HG03196 (cell line): Measurements from ENCODE around the gene ST6GALNAC5.

ENCODE experiments used
- ATAC-seq: cut with Tn5 transposase; IDR thresholded peaks from one replicate; pipeline ENCODE4 v1.9.1; 2021; ENCODE audit not compliant: unreplicated experiment

The ST6GALNAC5 gene

DNA sequence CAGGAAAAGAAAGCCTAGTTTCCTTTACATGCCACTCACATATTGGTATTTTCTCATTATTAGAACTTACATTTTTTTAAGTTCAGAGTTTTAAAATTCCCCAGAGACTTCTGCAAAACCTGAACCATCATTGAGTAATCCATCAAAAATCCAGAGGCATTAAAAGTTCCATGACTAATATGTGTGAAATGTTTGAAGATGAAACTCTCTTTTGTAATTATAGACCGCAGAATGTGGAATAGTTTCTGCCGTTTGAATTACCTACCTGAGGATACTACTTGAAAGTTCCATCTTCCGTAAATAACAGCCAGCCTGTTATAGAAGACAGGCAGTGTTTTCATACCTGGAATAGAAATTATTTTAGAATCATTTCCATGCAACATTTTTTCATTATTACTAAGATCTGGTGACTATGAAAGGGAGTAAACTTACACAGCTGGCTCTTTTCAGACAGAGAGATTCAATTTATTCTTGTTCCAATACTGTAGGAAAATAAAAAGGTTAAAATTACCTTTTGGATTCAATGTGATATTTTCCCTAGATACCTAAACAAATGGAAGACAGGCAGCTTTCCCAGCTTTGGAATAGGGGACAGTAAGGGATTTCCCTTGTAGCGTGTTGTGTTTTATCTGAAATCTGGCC is 131.4 kb downstream of the ST6GALNAC5 start:
- no peak for ATAC-seq

DNA sequence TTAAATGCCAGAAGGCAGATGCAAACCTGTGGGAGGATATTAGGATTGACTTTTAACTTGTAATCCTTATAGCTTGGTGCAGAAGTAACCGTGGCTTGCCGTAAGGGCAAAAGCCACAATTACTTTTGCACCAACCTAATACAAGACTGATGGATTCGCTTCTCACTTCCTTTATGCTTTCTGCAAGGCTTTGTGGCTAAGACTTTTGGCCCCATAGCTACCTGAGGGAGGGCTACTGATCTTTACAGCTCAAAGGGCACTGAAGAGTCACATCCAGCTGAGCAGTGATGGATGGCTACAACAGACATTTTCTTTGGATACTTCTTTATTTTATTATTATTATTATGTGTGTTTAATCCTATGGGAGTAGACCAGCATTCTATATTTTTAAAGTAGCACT is 140.4 kb downstream of the ST6GALNAC5 start:
- no peak for ATAC-seq

DNA sequence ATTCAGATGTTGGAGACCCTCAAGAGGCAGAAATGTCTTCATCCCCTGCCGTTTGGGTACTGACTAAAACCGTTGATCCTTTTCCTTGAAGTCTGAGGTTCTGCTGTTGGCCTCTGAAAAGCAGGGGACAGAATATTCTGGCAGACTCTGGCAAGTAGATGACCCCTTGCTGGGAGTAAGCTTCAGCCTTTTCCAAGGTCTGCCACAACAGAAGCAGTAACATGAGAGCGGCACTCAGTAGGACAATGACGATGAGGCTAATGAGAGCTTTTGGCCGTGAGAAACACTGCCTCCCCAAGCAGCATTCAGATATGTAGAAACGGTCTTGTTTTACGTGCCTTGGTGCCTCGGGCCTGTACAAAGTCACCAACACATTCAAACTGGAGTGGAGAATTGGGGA is 143.7 kb downstream of the ST6GALNAC5 start:
- no peak for ATAC-seq

DNA sequence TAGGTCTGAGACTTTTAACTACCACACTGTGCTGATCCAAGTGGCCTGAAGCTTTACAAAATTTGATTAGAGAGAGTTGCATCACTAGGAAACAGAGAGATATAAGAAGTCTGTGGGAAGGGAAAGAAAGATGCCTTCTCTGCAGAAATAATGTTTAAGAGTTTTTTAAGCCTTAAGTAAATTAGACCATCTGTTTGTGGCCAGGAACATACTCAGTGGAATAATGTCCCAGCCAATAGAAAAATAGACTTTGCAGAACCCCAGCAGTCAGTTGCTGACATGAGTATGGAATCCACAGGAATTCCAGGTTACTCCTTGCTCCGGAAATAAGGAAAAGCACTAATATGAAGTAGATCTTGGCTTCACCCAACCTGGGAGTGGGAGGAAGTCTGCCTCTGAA is 144.8 kb downstream of the ST6GALNAC5 start:
- no peak for ATAC-seq

DNA sequence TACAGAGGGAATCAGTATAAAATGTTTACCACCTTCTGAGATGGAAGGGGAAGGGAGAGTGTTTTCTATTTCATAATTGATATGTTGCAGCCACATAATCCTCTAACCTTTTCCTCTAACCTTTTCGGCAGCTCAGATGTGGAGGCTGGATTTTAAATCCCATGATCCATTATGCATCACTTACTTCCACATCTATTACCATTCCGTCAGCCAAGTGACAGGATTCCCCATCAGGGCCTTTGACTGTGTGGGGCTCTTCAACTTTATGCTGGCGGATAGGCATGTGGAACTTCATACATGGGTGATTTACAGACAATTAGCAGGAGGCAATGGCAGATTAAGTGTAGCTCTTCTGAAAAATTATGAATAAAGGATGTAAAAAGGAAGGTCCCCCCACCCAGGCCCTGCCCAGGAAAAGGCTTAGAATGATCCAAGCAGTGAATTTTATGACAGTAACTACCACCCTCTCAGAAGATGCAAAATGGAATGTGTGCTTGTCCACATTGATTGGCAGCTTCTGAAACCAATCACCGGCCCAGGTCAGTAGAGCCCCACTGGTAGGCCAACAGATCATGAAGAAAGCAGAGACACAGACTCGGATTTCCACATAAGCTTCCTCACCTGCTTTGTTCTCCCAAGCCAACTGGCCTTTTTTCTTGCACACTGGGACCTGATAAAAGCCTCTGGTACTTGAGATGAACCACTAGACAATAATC is 147.0 kb downstream of the ST6GALNAC5 start:
- no peak for ATAC-seq

DNA sequence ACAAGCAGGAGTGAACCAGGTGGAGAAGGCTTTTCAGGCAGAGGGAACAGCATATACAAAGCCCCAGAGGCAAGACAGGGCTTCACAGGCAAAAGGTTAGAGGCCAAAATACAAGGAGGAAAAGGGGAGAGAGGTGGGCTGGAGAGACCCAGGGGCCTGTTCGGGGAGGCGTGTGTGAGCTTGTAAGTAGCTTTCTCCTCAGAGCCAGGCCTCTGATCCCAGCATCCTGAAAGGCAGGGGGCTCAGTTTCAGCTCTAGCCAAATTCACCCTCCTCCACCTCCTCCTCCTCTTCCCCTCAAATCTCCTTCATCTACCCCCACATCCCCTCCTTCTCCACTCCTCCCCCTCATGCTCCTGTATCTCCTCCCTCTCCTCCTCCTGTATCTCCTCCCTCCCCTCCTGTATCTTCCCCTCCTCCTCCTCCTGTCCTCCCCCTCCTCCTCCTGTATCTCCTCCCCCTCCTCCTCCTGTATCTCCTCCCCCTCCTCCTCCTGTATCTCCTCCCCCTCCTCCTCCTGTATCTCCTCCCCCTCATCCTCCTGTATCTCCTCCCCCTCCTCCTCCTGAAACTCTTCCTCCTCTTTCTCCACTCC is 148.6 kb downstream of the ST6GALNAC5 start:
- ATAC-seq: no peak

DNA sequence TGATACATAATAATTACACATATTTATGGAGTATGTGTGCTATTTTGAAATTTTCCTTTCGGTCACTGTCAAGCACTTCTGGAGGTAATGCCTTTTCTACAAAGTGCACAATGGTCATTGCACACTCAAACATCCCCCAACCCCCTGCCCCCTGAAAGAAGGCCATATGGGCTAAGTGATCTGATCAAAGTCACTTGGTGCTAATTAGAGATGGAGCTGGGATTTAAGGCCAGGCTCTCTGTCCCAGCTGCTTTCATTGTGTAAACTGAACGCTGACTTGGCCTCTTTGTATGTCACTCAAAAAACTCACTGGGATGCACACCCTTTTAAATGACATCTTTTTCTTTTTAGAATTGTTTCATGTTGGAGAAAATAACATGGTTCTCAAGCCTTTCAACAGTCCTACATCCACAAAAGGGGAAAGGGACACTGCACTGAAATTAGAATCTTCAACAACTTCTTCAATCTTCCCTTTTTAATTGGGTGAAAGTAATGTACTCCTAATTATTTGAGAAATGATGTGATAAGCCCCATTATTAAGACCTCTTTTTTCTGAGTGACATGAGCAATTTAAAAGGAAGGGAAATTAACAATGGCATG is 149.2 kb downstream of the ST6GALNAC5 start:
- no peak for ATAC-seq

DNA sequence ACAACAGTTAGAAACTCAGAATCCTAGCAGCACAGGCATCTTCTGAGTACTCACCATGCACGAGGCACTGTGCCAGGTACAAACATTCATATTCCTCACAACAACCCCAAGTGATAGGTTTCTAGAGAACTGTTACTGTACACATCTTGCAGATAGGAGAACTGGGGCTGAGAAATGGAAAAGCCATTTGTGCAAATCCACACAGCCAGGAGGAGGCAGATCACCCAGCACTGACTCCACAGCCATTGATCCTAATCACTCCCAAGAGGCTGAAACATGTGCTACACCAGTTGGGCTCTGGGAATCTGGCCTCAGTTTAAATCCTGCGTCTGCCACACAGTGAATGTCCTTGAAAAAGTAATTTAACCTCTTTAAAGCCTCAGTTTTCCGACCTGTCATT is 151.0 kb downstream of the ST6GALNAC5 start:
- no peak for ATAC-seq

DNA sequence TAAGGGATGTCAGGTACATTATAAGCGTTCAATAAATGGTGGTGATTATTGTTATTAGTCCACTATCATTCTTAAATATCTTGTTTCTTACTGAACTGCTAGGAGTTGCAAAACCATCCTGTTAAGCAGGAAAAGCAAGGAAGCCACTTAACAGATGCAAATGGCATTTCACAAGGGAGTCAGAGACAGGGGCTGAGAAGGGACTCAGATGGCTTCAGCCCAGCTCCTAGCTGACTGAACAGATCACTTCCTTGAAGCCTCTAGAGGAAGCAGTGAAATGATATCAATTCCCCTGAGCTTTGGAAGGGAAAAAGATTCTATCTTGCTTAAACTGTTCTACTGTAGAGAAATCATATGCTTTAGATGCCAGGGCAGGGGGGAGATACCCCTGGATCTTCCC is 151.5 kb downstream of the ST6GALNAC5 start:
- ATAC-seq: no peak

DNA sequence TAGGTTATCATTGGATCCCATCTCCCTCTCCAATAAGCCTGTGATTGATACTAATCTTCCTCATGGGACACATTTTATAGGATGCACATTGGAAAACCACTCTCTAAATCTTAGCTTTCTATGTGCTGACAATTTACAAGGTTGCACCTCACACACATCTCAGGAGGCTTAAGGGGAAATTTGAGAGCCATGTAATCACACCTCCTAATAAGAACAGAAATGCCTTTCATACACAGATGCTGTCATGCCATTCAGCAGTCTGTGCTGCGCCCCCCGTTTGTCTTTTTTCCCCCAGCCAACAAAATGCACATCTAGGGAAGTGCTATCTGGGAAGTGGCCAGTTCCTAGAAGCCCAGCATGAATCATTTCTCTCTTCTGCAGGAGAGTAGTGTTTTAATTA is 154.5 kb downstream of the ST6GALNAC5 start:
- ATAC-seq: no peak

DNA sequence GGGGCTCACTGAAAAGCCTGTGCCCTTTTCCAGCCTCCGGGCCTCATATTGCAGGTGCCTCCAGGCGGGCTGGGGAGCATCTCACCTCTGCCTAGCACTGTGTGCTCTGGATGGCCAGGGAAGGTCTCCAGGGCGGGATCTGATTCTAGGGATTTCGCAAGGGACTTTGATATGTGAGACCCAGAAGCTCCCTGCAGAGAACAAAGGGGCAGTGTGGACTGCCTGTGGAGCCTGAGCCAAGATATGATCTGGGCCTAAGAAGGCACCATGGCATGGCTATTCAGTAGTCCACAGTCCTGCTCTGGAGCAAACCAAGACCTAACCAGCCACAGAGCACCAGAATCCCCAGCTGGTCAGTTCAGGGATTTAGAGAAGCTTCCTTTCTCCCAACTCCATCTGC is 157.2 kb downstream of the ST6GALNAC5 start:
- no peak for ATAC-seq

DNA sequence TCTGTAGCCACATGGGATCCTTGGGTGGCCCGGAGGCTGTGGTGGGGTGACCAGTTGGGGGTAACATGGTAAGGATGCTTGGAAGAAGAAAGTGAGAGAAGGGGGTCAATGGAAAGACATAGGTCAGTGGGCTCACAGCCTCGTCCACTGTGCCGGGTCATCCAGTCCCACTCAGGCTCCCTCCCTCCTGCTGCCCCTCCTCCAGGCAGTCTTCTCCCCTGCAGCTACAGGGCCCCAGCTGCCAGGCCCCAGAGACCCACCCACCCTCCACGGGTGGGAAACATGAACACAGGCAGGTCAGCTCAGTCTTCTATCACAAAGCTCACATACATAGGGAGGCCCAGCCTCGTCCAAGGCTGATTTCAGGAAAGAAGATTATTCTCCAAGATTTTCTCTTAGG is 158.3 kb downstream of the ST6GALNAC5 start:
- no peak for ATAC-seq

DNA sequence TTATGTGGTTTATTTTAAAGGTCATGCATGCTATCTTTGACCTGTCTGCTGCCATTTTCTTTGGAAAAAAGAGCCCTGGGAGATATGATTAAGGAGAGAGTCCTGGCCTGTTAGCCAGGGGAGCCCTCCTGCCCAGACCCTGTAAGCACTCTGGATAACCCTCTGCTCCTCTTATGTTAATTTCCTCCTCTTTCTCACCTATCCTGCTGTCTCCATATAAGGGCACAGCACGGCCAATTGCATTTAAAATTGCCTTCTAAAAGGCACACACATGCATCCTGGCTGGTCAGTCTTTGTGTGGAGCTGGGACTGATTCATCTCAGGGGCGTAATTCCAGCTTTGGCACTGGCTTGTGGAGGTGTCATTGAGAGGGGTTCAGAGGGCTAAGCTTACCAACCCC is 158.9 kb downstream of the ST6GALNAC5 start:
- no peak for ATAC-seq

DNA sequence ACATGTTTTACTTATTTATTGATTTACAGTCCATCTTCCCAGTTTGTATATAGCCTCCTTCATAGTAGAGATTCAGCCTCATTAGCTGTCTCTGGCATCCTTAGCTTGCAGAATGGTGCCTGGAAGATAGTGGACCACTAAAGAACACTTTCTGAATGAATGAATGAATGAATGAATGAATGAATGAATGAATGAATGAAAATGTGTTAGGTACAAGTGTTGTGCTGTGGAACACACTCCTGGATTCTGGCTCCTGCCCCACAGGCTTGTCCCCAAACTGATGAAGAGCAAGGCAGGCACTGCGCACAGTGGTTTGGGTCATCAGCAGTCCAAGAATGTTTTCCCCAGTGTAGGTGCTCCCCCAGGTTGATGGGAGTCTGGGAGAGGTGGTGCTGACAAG is 159.4 kb downstream of the ST6GALNAC5 start:
- ATAC-seq: no peak

DNA sequence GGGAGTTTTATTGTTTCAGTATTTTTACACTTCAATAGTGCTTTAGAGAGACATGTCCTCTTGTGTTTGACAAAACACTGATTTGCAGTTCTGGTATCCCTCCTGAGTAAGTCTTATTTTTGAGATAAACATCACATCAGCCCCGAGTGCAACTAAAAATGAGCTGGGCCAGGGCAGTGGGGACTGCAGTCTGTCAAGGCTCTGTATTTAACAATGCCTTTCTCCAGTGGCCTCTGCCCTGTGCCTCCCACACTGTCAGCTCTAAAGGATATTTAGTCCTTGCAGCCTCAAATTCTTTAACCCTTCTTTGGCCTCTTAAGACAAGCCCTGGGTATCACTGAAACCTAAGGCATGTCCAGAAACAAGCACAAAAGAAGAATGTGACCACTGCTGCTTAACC is 160.6 kb downstream of the ST6GALNAC5 start:
- no peak for ATAC-seq

DNA sequence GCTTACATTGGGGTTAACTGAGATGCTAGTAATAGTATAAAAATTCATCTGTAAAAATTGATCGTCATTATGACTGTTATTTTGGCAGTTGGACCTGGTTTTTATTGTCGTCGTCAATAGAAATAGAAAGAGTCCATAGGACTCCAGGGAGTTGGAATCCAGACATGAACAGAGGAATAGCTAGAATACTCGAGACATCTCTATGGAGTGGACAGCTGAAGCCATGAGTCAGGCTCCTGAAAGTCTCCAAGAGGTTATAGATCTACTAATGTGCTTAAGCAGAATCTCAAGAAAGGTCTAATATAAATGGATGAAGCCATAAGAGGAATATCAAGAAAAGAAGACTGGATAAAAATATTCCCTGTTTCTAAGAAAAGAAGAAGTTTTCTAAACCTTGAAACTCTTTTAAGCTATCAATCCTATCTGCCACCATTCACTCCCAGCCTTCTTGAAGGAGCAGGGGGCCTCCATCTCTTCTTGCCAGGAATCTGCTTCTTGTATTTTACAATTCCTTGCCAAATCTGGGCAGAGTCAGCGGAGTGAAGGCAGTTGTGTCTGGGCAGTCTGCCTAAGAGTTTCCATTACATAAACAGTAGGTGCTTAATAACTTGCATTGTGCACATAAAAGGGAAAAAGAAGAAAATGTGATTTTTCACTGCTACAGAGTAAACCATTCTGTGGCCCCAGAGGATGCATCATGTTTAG is 163.3 kb downstream of the ST6GALNAC5 start:
- no peak for ATAC-seq

DNA sequence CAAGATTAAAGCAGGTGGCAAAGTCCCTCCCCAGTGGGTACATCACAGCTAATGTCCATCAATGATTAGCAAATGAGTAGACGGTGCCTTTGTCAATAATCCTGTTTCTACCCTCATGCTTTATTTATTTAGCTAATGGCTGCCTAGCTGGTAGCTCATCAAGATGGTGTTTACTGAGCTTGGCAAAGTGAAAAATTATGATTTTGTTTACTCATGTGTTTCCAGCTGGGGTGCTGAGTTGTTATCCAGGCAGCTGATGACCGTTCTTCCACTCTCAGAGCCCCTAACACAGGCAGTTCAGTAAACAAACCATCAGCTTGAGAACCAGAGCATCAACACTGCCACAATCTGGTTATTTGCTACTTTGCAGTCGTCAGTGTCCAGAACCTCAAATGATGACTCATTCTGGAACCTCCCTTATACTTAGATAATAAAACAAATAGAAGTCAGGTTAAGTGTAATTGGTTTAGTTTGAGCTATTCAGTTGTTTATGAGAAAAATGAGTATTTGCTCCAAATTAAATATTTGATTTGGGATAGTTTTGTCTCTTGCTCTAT is 163.9 kb downstream of the ST6GALNAC5 start:
- ATAC-seq: no peak

DNA sequence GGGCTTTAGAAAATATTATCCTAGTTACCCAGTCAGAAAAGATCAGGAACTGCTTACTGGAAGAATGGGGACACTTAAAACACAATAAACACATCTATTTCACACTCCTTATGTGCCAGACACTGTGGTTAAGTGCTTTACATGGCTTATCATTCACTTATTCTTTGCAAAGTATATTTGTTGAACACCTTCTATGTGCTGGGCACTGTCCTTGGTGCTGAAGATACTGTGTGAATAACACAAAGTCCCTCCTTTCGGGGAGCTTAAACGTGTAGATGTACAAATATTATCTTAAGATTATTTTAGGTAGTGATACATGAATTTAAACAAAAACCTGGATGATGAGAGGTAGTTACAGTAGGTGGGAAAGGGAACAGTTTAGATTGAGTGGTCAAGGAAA is 169.3 kb downstream of the ST6GALNAC5 start:
- no peak for ATAC-seq

DNA sequence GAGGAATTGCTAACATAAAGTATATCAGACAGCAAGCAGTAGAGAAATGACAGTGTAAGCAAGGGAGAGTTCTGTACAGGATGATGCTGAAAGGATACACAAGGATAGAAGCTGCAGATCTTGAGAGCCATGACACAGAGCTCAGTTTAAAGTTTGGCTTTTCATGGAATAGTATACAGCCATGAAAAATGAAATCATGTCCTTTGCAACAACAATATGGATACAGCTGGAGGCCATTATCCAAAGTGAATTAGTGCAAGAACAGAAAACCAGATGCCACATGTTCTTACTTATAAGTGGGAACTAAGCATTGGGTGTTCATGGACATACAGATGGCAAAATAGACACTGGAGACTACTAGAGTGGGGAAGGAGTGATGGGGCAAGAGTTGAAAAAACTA is 169.8 kb downstream of the ST6GALNAC5 start:
- ATAC-seq: no peak

DNA sequence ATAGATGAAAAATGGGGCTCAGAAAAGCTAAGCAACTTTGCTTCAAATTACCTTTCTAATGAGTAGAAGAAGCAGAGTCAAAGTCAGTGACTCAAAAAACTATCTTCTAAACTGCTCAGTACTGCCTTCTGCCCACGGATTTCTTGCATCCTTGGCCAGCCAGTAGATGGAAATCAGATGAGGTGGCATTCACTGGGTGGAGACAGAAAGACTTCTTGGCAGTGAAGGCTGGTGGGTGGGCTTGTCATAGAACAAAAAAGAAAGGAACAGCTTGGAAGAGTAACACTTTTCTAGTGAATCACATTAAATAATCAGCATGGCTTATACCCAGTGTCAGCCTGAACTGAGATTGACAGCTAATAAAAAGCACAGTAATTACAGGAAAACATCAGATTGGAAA is 170.7 kb downstream of the ST6GALNAC5 start:
- no peak for ATAC-seq

DNA sequence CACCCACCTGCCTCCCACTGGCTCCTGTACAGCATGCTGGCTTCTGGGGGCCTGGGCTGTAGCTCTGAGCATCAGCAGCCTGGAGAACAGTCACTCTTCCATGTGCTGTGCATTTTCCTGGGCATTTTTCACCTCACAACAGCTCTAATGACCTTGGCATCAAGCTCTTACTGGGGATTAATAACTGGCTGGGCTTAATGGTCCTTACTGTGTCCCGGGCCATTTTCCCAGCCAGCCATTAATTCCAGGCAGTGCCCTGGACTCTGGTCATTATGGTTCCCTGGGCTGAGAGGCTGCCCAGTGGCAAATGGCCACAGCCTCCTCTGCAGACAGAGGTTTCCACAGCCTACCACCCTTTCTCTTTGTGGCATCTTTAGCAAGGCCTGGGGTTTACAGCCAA is 171.8 kb downstream of the ST6GALNAC5 start:
- no peak for ATAC-seq
